Smooth muscle cell (in vitro differentiated cells): Measurements from ENCODE around the gene STIM2. TPM values are rescaled to one million over a fixed set of nuclear protein-coding genes. Genes with fewer than 3 reads are reported as not detected.

Source experiments
- DNase-seq: peaks from one replicate; lab custom pipeline; 2025; ENCODE audit not compliant: unreplicated experiment; lab: John Stamatoyannopoulos, UW
- H2AFZ ChIP-seq: fragments of 200-600 bp; sonication (generic); 2 replicates; pipeline ENCODE4 v1.6.0; 2016; ENCODE audit warnings: antibody characterized with exemption, low read depth, mild to moderate bottlenecking
- H3F3A ChIP-seq: fragments of 200-600 bp; sonication (generic); 2 replicates; pipeline ENCODE4 v1.6.0; 2017; ENCODE audit warnings: antibody characterized with exemption, low read depth
- H3K27ac ChIP-seq: fragments of 200-600 bp; sonication (generic); 2 replicates; pipeline ENCODE4 v1.5.1; 2016; ENCODE audit warnings: low read depth, mild to moderate bottlenecking
- H3K27me3 ChIP-seq: fragments of 200-600 bp; sonication (generic); 2 replicates; pipeline ENCODE4 v1.6.1; 2016; ENCODE audit warnings: low read depth, mild to moderate bottlenecking
- H3K36me3 ChIP-seq: fragments of 200-600 bp; sonication (generic); 2 replicates; pipeline ENCODE4 v1.5.1; 2016; ENCODE audit warnings: low read depth
- H3K4me1 ChIP-seq: fragments of 200-600 bp; sonication (generic); 2 replicates; pipeline ENCODE4 v1.5.1; 2016; ENCODE audit warnings: low read depth
- H3K4me2 ChIP-seq: fragments of 200-600 bp; sonication (generic); 2 replicates; pipeline ENCODE4 v1.6.0; 2016; ENCODE audit warnings: mild to moderate bottlenecking
- H3K4me3 ChIP-seq: fragments of 200-600 bp; sonication (generic); 2 replicates; pipeline ENCODE4 v1.5.1; 2016; ENCODE audit warnings: mild to moderate bottlenecking
- H3K79me2 ChIP-seq: fragments of 200-600 bp; sonication (generic); 2 replicates; pipeline ENCODE4 v1.6.0; 2016; ENCODE audit warnings: low read depth, mild to moderate bottlenecking
- H3K9ac ChIP-seq: fragments of 200-600 bp; sonication (generic); 2 replicates; pipeline ENCODE4 v1.6.0; 2016; ENCODE audit warnings: low read depth
- H3K9me3 ChIP-seq: fragments of 200-600 bp; sonication (generic); replicated peaks from 2 replicates; pipeline ENCODE4 v1.5.1; 2016; ENCODE audit warnings: low read depth
- H4K20me1 ChIP-seq: fragments of 200-600 bp; sonication (generic); 2 replicates; pipeline ENCODE4 v1.6.0; 2016; ENCODE audit warnings: low read depth
- WGBS: methylation state at CpG from one replicate; pipeline ENCODE4 v1.1.7; 2016; ENCODE audit warnings: low lambda C conversion rate; 5-methylcytosine and 5-hydroxymethylcytosine counted together
- polyA plus RNA-seq: library from polyadenylated mRNA; unstranded; fragments of >200 nt; fragmentation: Nextera tagmentation; extraction: Ambion mirVana; gene quantifications from 2 replicates; pipeline ENCODE4 v1.2.1, GENCODE V29; 2016
- total RNA-seq: library from RNA; depleted of rRNA; stranded (reverse); fragments of >200 nt; gene quantifications from 2 replicates; pipeline ENCODE4 v1.2.3, GENCODE V29; 2014
- TF ChIP-seq, protein P1 (sequence below): fragments of 200-600 bp; sonication (generic); IDR thresholded peaks from 2 replicates; pipeline ENCODE4 v1.5.1; 2017; ENCODE audit warnings: borderline replicate concordance, mild to moderate bottlenecking, antibody characterized with exemption; ENCODE audit not compliant: insufficient read depth, poor library complexity, severe bottlenecking

The STIM2 gene
- total and polyA plus RNA-seq, 2 experiments from 2014 or later = 31.0 to 69.0 TPM

DNA sequence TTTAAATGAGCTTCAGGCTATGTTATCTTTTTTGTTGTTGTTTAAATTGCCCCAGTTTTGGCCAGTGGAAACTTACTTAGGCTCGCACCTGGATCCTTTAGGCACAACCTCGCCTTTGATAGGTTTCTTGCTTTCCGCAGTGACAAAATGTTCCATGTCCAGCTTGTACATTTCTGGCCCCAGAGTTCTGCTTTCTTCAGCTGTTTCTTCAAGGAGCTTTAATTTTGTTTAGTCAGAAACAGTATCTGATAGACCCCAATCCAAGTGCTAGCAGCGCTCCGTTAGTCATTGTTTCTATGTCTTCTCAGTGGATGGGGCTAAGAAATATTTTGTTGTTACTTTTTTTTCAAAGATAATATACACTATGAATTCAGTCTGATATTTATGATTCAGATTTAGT lies 82.8 kb downstream of the STIM2 start:
- 75% methylated on average over 5 of the region's 5 CpGs for WGBS
- DNase-seq = no peak

DNA sequence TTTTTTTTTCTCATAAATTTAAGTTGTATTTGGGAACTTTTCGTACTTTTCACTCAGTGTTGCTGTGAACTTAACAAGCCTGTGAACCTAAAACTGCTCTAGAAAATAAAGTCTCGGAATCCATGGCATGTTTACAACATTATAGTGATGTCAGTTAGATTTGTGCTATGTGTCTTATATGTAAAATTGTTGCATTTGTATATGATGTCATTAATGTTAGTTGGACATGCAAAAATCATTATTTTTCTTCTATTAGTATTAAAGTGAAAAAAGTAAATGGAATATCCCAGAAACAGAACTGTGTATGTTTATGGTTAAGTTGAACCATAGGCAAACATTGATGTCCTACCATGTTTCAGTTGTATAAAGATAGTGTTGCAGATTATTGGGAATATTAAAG lies 85.2 kb downstream of the STIM2 start:
- H2AFZ ChIP-seq = no peak overlapping the region

More for the DNA sequence above, 82.8 kb downstream of the STIM2 start:
- H3K4me1 ChIP-seq = peaks cover 20% of the 10 kb centered on the region
- H3K4me2 ChIP-seq = peak overlapping the region; percentile 46
- H3K27ac ChIP-seq = no peak overlapping the region
- H3K4me3 ChIP-seq = no peak overlapping the region
- peaks cover 100% of the 10 kb centered on the region for H3K79me2 ChIP-seq
- no peak overlapping the region for H2AFZ ChIP-seq
- H3K9ac ChIP-seq = no peak overlapping the region
- H4K20me1 ChIP-seq = peaks cover 73% of the 10 kb centered on the region
- H3K36me3 ChIP-seq = no peaks in the 10 kb centered on the region
- H3K27me3 ChIP-seq = no peaks in the 10 kb centered on the region
- peaks cover 3% of the 10 kb centered on the region for H3F3A ChIP-seq
- no peaks in the 10 kb centered on the region for H3K9me3 ChIP-seq
- TF ChIP-seq, protein P1, sequence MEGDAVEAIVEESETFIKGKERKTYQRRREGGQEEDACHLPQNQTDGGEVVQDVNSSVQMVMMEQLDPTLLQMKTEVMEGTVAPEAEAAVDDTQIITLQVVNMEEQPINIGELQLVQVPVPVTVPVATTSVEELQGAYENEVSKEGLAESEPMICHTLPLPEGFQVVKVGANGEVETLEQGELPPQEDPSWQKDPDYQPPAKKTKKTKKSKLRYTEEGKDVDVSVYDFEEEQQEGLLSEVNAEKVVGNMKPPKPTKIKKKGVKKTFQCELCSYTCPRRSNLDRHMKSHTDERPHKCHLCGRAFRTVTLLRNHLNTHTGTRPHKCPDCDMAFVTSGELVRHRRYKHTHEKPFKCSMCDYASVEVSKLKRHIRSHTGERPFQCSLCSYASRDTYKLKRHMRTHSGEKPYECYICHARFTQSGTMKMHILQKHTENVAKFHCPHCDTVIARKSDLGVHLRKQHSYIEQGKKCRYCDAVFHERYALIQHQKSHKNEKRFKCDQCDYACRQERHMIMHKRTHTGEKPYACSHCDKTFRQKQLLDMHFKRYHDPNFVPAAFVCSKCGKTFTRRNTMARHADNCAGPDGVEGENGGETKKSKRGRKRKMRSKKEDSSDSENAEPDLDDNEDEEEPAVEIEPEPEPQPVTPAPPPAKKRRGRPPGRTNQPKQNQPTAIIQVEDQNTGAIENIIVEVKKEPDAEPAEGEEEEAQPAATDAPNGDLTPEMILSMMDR = no peak

DNA sequence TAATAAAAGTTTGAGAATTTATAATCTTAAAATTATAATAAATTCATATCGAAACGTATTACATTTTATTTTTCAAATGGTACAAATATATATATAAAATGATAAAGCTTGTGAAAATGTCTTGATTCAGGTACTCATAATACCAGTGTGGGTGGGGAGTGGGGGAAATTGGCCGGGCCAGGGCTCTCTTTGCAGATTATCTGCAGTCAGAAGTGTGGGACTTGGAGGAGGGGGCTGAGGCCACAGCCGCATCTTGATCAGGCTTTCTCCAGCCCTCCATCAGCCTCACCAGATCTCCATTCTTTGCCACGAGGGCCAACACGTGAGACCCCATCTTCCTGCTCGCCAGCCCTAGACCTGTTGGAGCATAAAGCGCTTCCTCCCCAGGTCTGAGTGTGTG lies 86.7 kb downstream of the STIM2 start:
- Histone ChIP-seq H2AFZ (no peak overlapping the region), H3F3A (peaks cover 3% of the 10 kb centered on the region), H3K27ac (no peak overlapping the region), H3K36me3 (no peaks in the 10 kb centered on the region), H3K4me2 (no peak overlapping the region), H4K20me1 (peaks cover 54% of the 10 kb centered on the region), H3K9me3 (no peaks in the 10 kb centered on the region), H3K4me1 (peaks cover 5% of the 10 kb centered on the region), H3K79me2 (peaks cover 100% of the 10 kb centered on the region), H3K27me3 (no peaks in the 10 kb centered on the region), H3K4me3 (no peak overlapping the region), H3K9ac (no peak overlapping the region)
- WGBS = 92% methylated on average over 8 of the region's 8 CpGs
- DNase-seq = no peak
- TF ChIP-seq, protein P1 = no peak

More for the DNA sequence above, 85.2 kb downstream of the STIM2 start:
- H3K36me3 ChIP-seq = no peaks in the 10 kb centered on the region
- peaks cover 100% of the 10 kb centered on the region for H3K79me2 ChIP-seq
- no peak overlapping the region for H3K27ac ChIP-seq
- 90% methylated on average over 2 of the region's 2 CpGs for WGBS
- H3K4me1 ChIP-seq = peaks cover 13% of the 10 kb centered on the region
- TF ChIP-seq, protein P1 = no peak
- peaks cover 3% of the 10 kb centered on the region for H3F3A ChIP-seq
- H3K4me2 ChIP-seq = no peak overlapping the region
- no peak overlapping the region for H3K9ac ChIP-seq
- no peak overlapping the region for H3K4me3 ChIP-seq
- no peaks in the 10 kb centered on the region for H3K27me3 ChIP-seq
- no peaks in the 10 kb centered on the region for H3K9me3 ChIP-seq
- no peak for DNase-seq
- peaks cover 58% of the 10 kb centered on the region for H4K20me1 ChIP-seq

DNA sequence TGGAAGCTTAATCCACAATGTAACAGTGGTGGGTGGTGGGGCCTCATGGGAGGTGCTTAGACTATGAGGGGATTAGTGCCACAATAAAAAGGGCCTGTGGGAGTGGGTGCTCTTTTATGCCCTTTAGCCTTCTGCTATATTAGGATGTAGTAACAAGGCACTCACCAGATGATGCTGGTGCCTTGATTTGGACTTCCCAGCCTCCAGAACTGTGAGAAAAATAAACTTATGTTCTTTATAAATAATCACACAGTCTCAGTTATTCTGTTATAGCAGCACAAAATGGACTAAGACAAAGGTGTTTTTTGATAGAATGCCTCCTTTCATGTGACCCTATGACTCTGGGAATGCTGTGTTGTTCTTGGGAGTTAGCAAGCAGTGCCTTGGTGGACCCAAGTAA lies 89.8 kb downstream of the STIM2 start:
- H3K9me3 ChIP-seq = no peaks in the 10 kb centered on the region
- no peak overlapping the region for H3K9ac ChIP-seq
- TF ChIP-seq, protein P1 = no peak
- no peaks in the 10 kb centered on the region for H3K27me3 ChIP-seq
- no peak for DNase-seq
- no peaks in the 10 kb centered on the region for H3K36me3 ChIP-seq
- no peak overlapping the region for H3K4me3 ChIP-seq
- H3K4me1 ChIP-seq = no peaks in the 10 kb centered on the region
- no peak overlapping the region for H2AFZ ChIP-seq
- no peaks in the 10 kb centered on the region for H3F3A ChIP-seq
- no peak overlapping the region for H3K4me2 ChIP-seq
- H3K27ac ChIP-seq = no peak overlapping the region
- H3K79me2 ChIP-seq = peaks cover 100% of the 10 kb centered on the region
- peaks cover 65% of the 10 kb centered on the region for H4K20me1 ChIP-seq
